ENCODE results near the gene NOL7. TPM values are rescaled to one million over a fixed set of nuclear protein-coding genes. Genes with fewer than 3 reads are reported as not detected.

Gene NOL7
- total and polyA plus RNA-seq, 2 of the 13 experiments (the other 11 are each of a cell fraction or from before 2014, with no cell fraction given), result 37.8 to 186 TPM

DNA sequence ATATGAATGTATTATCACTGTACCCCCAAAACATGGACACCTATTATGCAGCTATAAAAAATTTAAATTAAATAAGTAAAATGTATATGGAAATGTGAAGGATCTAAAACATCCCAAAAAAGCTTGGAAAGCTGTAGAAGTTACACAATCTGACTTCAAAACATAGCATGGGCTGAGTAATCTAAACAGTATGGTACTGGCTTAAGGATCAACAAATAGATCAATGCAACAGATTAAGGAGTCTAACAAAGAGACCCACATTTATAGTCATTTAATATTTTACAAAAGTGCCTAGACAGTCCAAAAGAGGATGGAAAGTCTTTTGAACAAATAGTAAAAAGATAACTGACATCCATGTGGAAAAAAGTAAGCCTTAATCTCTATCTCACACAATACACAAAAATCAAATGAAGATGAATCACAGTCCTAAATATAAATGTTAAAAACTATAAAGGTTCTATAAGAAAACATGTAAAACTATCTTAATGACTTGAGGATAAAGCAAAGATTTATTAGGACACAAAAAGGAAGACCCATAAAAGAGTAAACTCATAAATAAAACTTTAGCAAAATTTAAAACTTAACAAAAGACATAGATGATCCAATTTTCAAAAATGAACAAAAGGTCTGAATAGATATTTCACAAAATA is 49.7 kb downstream of the NOL7 start (continued):
- TF ChIP-seq ARID3A (IDR thresholded peaks at IDR 0.05; ENCODE audit: low read depth, low read length), result peak; percentile 50
- TF ChIP-seq HMG20A (CRISPR knock-in tag; IDR thresholded peaks at IDR 0.05; ENCODE audit: borderline replicate concordance), result peak; percentile 64
- TF ChIP-seq, protein P1, sequence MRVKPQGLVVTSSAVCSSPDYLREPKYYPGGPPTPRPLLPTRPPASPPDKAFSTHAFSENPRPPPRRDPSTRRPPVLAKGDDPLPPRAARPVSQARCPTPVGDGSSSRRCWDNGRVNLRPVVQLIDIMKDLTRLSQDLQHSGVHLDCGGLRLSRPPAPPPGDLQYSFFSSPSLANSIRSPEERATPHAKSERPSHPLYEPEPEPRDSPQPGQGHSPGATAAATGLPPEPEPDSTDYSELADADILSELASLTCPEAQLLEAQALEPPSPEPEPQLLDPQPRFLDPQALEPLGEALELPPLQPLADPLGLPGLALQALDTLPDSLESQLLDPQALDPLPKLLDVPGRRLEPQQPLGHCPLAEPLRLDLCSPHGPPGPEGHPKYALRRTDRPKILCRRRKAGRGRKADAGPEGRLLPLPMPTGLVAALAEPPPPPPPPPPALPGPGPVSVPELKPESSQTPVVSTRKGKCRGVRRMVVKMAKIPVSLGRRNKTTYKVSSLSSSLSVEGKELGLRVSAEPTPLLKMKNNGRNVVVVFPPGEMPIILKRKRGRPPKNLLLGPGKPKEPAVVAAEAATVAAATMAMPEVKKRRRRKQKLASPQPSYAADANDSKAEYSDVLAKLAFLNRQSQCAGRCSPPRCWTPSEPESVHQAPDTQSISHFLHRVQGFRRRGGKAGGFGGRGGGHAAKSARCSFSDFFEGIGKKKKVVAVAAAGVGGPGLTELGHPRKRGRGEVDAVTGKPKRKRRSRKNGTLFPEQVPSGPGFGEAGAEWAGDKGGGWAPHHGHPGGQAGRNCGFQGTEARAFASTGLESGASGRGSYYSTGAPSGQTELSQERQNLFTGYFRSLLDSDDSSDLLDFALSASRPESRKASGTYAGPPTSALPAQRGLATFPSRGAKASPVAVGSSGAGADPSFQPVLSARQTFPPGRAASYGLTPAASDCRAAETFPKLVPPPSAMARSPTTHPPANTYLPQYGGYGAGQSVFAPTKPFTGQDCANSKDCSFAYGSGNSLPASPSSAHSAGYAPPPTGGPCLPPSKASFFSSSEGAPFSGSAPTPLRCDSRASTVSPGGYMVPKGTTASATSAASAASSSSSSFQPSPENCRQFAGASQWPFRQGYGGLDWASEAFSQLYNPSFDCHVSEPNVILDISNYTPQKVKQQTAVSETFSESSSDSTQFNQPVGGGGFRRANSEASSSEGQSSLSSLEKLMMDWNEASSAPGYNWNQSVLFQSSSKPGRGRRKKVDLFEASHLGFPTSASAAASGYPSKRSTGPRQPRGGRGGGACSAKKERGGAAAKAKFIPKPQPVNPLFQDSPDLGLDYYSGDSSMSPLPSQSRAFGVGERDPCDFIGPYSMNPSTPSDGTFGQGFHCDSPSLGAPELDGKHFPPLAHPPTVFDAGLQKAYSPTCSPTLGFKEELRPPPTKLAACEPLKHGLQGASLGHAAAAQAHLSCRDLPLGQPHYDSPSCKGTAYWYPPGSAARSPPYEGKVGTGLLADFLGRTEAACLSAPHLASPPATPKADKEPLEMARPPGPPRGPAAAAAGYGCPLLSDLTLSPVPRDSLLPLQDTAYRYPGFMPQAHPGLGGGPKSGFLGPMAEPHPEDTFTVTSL (CRISPR knock-in tag; IDR thresholded peaks at IDR 0.05; ENCODE audit: borderline replicate concordance), result peak; percentile 32; the same call in 1 of the 2 replicates
- TF ChIP-seq FOSL1 (CRISPR knock-in tag; IDR thresholded peaks at IDR 0.05; ENCODE audit: borderline replicate concordance), result peak; percentile 45; the same call in 1 of the 2 replicates
- TF ChIP-seq NFIB (CRISPR knock-in tag; IDR thresholded peaks at IDR 0.05; ENCODE audit: borderline replicate concordance), result no peak
- TF ChIP-seq, protein P2, sequence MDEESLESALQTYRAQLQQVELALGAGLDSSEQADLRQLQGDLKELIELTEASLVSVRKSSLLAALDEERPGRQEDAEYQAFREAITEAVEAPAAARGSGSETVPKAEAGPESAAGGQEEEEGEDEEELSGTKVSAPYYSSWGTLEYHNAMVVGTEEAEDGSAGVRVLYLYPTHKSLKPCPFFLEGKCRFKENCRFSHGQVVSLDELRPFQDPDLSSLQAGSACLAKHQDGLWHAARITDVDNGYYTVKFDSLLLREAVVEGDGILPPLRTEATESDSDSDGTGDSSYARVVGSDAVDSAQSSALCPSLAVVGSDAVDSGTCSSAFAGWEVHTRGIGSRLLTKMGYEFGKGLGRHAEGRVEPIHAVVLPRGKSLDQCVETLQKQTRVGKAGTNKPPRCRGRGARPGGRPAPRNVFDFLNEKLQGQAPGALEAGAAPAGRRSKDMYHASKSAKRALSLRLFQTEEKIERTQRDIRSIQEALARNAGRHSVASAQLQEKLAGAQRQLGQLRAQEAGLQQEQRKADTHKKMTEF (CRISPR knock-in tag; IDR thresholded peaks at IDR 0.05), result 0 out of 2 replicates have a peak, but pooled peaks have one; percentile 44
- TF ChIP-seq HDAC1 (CRISPR knock-in tag; IDR thresholded peaks at IDR 0.05), result 0 out of 2 replicates have a peak, but pooled peaks have one; percentile 17
- peak; percentile 84 for TF ChIP-seq CEBPB (IDR thresholded peaks at IDR 0.05; ENCODE audit: borderline replicate concordance, low read depth, low read length)
- no peak for TF ChIP-seq SOX13 (IDR thresholded peaks at IDR 0.05)
- peak in 1 of 2 experiments; percentile 87; a peak in 2 of 4 replicates for TF ChIP-seq SOX13 (CRISPR knock-in tag; conservative IDR thresholded peaks at IDR 0.05 in 1 of 2, IDR thresholded peaks at IDR 0.05 in 1 of 2)
- TF ChIP-seq, protein P3, sequence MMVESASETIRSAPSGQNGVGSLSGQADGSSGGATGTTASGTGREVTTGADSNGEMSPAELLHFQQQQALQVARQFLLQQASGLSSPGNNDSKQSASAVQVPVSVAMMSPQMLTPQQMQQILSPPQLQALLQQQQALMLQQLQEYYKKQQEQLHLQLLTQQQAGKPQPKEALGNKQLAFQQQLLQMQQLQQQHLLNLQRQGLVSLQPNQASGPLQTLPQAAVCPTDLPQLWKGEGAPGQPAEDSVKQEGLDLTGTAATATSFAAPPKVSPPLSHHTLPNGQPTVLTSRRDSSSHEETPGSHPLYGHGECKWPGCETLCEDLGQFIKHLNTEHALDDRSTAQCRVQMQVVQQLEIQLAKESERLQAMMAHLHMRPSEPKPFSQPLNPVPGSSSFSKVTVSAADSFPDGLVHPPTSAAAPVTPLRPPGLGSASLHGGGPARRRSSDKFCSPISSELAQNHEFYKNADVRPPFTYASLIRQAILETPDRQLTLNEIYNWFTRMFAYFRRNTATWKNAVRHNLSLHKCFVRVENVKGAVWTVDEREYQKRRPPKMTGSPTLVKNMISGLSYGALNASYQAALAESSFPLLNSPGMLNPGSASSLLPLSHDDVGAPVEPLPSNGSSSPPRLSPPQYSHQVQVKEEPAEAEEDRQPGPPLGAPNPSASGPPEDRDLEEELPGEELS (CRISPR knock-in tag; IDR thresholded peaks at IDR 0.05), result 0 out of 2 replicates have a peak, but pooled peaks have one; percentile 32
- TF ChIP-seq PATZ1 (CRISPR knock-in tag; IDR thresholded peaks at IDR 0.05), result no peak
- peak; percentile 60; the same call in 1 of the 2 replicates for TF ChIP-seq FOXA3 (CRISPR knock-in tag; IDR thresholded peaks at IDR 0.05)
- TF ChIP-seq NFIC (IDR thresholded peaks at IDR 0.05; ENCODE audit: low read length), result peak; percentile 72; the same call in 1 of the 2 replicates
